Uterus (tissue), 4 donors: ENCODE measurements around the gene CALN1. TPM values are rescaled to one million over a fixed set of nuclear protein-coding genes. Genes with fewer than 3 reads are reported as not detected.

Experiments
- DNase-seq, 2 donors: peaks; one replicate each; pipeline ENCODE4 v3.0.0-alpha.2; 2019 to 2020
- H3K27ac ChIP-seq, 2 donors: fragments of 200-600 bp; sonication (generic); 1 replicate in 1 of 2; 2 replicates in 1 of 2; pipeline ENCODE4 v1.5.1; 2016 to 2018
- H3K27me3 ChIP-seq, 2 donors: fragments of 200-600 bp; sonication (generic); one replicate each; pipeline ENCODE4 v1.5.1; 2018 to 2019; ENCODE audit warnings: control low read depth in 1 of 2
- H3K36me3 ChIP-seq, 2 donors: fragments of 200-600 bp; sonication (generic); one replicate each; pipeline ENCODE4 v1.5.1; 2019; ENCODE audit warnings: control low read depth in 1 of 2
- H3K4me1 ChIP-seq, 2 donors: fragments of 200-600 bp; sonication (generic); one replicate each; pipeline ENCODE4 v1.5.1; 2018 to 2019; ENCODE audit warnings: control low read depth in 1 of 2
- H3K4me3 ChIP-seq, 2 donors: fragments of 200-600 bp; sonication (generic); 1 replicate in 1 of 2; 2 replicates in 1 of 2; pipeline ENCODE4 v1.5.1; 2018 to 2019; ENCODE audit warnings: mild to moderate bottlenecking in 1 of 2
- H3K9me3 ChIP-seq, 2 donors: fragments of 200-600 bp; sonication (generic); one replicate each; pipeline ENCODE4 v1.5.1; 2019; ENCODE audit warnings: control low read depth in 1 of 2
- CTCF ChIP-seq, 4 experiments: fragments of 200-600 bp in 2 of 4; fragments of 450-650 bp in 2 of 4; sonication (generic) in 2 of 4; IDR thresholded peaks; one replicate each; pipeline ENCODE4 v1.5.1; 2016 to 2019; ENCODE audit warnings: antibody characterized with exemption in 4 of 4, mild to moderate bottlenecking in 2 of 4, moderate library complexity in 1 of 4
- POLR2A ChIP-seq, 2 donors: fragments of 450-650 bp; IDR thresholded peaks; one replicate each; pipeline ENCODE4 v1.6.1; 2016; ENCODE audit warnings: antibody characterized with exemption in 2 of 2, mild to moderate bottlenecking in 1 of 2, moderate library complexity in 1 of 2
- intact Hi-C: fragments of 100-400 bp; cut with DNase I; formaldehyde crosslinking; loops from one replicate; pipeline ENCODE4 v1.15.1; 2023; ENCODE audit warnings: low total_unique reads
- total RNA-seq, 4 donors: library from RNA; depleted of rRNA in 3 of 4; stranded (reverse); fragments of >200 nt in 3 of 4; gene quantifications; one replicate each; pipeline versions ENCODE4 v1.1.0 to v1.2.4, GENCODE V29; 2014 to 2023
- donor health status: DM: yes; HTN: yes; CAD: no.

CALN1 gene
- total RNA-seq, 4 donors from 2014 or later, result 0.49 to 2.3 (median 1.5) TPM; not detected in 1

- no peaks in the 10 kb centered on the region for H3K4me1 ChIP-seq
- H3K36me3 ChIP-seq, result no peaks in the 10 kb centered on the region
- intact Hi-C loops, result no loop called here
- no peaks in the 10 kb centered on the region for H3K9me3 ChIP-seq
- DNase-seq, result no peak
- no peak overlapping the region for H3K27ac ChIP-seq
- no peaks in the 10 kb centered on the region for H3K27me3 ChIP-seq
- TF ChIP-seq POLR2A (IDR thresholded peaks at IDR 0.05) (no peak), CTCF (IDR thresholded peaks at IDR 0.05) (no peak)
- H3K4me3 ChIP-seq, result no peak overlapping the region
Measured at GRCh38 chr7:72258074-72258473, 154.1 kb downstream of the CALN1 start.

- DNase-seq, result no peak
Measured at GRCh38 chr7:72254455-72254854, 157.7 kb downstream of the CALN1 start.

GRCh38 chr7:72249106-72249505 is 163.0 kb downstream of the CALN1 start:
- TF ChIP-seq POLR2A (IDR thresholded peaks at IDR 0.05) (no peak), CTCF (IDR thresholded peaks at IDR 0.05) (no peak)

More at GRCh38 chr7:72254455-72254854, 157.7 kb downstream of the CALN1 start:
- Histone ChIP-seq H3K27me3 (no peaks in the 10 kb centered on the region), H3K27ac (no peak overlapping the region), H3K9me3 (no peaks in the 10 kb centered on the region), H3K36me3 (no peaks in the 10 kb centered on the region), H3K4me3 (no peak overlapping the region), H3K4me1 (no peaks in the 10 kb centered on the region)
- intact Hi-C loops, result no loop called here
- no peak for TF ChIP-seq POLR2A (IDR thresholded peaks at IDR 0.05)
- TF ChIP-seq CTCF (IDR thresholded peaks at IDR 0.05), result no peak

GRCh38 chr7:72244826-72245398 is 167.2 kb downstream of the CALN1 start:
- intact Hi-C loops, result no loop called here
- TF ChIP-seq POLR2A (IDR thresholded peaks at IDR 0.05) (no peak), CTCF (IDR thresholded peaks at IDR 0.05) (no peak)
- DNase-seq, result no peak
- Histone ChIP-seq H3K27me3 (no peaks in the 10 kb centered on the region), H3K9me3 (no peaks in the 10 kb centered on the region), H3K4me1 (no peaks in the 10 kb centered on the region), H3K27ac (no peak overlapping the region), H3K36me3 (no peaks in the 10 kb centered on the region), H3K4me3 (no peak overlapping the region)

More at GRCh38 chr7:72249106-72249505, 163.0 kb downstream of the CALN1 start:
- H3K36me3 ChIP-seq, result no peaks in the 10 kb centered on the region
- H3K4me1 ChIP-seq, result no peaks in the 10 kb centered on the region
- no peaks in the 10 kb centered on the region for H3K27me3 ChIP-seq
- DNase-seq, result no peak
- H3K9me3 ChIP-seq, result no peaks in the 10 kb centered on the region
- no peak overlapping the region for H3K4me3 ChIP-seq
- intact Hi-C loops, result no loop called here
- no peak overlapping the region for H3K27ac ChIP-seq

GRCh38 chr7:72243329-72243728 is 168.8 kb downstream of the CALN1 start:
- H3K27me3 ChIP-seq, result no peaks in the 10 kb centered on the region
- no peaks in the 10 kb centered on the region for H3K36me3 ChIP-seq
- TF ChIP-seq POLR2A (IDR thresholded peaks at IDR 0.05) (no peak), CTCF (IDR thresholded peaks at IDR 0.05) (no peak)
- H3K4me3 ChIP-seq, result no peak overlapping the region
- intact Hi-C loops, result no loop called here
- DNase-seq, result no peak
- H3K9me3 ChIP-seq, result no peaks in the 10 kb centered on the region
- no peak overlapping the region for H3K27ac ChIP-seq
- no peaks in the 10 kb centered on the region for H3K4me1 ChIP-seq
